ENCODE data around the gene FMO2.
A peak's percentile ranks its signal among the peaks of the same experiment; 100 is the strongest.

The FMO2 gene

GRCh38 chr1:171213559-171214454, 28.7 kb downstream of the FMO2 start:
- no peak for DNase-seq (ENCODE audit: low read depth, low spot score)
- ChIA-PET POLR2A (no interaction called here), CTCF (interaction anchor here (1.5 to 2.9 kb wide), 2 partner anchors 13 kb away, joined by 5 to 11 read pairs; no protein-coding TSS in a partner anchor)
- no peak overlapping the region for H3K4me3 ChIP-seq (ENCODE audit: low read depth, low read length)
- TF ChIP-seq, protein P1, sequence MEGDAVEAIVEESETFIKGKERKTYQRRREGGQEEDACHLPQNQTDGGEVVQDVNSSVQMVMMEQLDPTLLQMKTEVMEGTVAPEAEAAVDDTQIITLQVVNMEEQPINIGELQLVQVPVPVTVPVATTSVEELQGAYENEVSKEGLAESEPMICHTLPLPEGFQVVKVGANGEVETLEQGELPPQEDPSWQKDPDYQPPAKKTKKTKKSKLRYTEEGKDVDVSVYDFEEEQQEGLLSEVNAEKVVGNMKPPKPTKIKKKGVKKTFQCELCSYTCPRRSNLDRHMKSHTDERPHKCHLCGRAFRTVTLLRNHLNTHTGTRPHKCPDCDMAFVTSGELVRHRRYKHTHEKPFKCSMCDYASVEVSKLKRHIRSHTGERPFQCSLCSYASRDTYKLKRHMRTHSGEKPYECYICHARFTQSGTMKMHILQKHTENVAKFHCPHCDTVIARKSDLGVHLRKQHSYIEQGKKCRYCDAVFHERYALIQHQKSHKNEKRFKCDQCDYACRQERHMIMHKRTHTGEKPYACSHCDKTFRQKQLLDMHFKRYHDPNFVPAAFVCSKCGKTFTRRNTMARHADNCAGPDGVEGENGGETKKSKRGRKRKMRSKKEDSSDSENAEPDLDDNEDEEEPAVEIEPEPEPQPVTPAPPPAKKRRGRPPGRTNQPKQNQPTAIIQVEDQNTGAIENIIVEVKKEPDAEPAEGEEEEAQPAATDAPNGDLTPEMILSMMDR (IDR thresholded peaks at IDR 0.05; ENCODE audit: insufficient read depth, low read length, missing control alignments): no peak

DNA sequence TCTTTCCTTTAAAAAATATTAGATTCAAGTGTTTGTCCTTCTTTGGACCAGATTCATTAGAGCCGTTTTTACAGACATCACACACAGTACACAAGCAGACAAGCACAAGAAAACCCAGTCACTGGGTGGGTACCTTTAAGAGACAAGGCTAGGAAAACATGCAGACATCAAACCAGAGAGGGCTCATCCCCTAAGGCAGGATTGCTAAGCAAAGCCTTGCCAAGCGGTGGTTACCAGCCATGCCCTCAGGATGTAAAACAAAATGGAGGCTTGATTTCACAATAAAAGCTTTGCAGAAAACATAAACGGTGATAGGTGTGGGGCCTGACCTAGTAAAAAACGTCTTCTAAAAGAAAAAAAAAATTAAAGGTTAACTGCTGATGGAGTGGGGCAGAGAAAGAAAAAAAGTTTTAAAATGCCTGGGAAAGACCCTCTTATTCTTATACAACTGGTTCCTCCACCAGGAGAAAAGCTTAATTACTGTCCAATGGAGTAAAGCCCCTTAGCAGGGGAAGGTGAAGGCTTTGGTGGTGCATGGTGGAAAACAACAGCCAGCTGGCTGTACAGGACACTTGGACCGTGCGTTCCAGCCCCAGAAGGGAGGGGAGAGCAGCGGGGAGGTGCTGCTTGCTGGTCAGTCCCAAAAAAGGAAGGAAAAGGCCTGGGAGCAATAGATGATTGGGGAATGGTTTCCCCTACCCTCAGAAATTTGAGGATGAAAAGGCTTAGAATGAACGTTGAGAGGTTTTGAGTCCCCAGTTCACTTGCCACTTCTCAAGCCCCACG, 32.8 kb downstream of the FMO2 start:
- CTCF ChIA-PET: no interaction called here

GRCh38 chr1:171218661-171219060, 33.6 kb downstream of the FMO2 start:
- no peak overlapping the region for H3K4me3 ChIP-seq (ENCODE audit: low read depth, low read length)
- ChIA-PET POLR2A (no interaction called here), CTCF (no interaction called here)
- TF ChIP-seq, protein P1 (IDR thresholded peaks at IDR 0.05; ENCODE audit: insufficient read depth, low read length, missing control alignments): no peak
- DNase-seq (ENCODE audit: low read depth, low spot score): no peak

More for the DNA sequence above, 32.8 kb downstream of the FMO2 start:
- no peak for DNase-seq (ENCODE audit: low read depth, low spot score)
- H3K4me3 ChIP-seq (ENCODE audit: low read depth, low read length): no peak overlapping the region
- POLR2A ChIA-PET: no interaction called here
- TF ChIP-seq, protein P1 (IDR thresholded peaks at IDR 0.05; ENCODE audit: insufficient read depth, low read length, missing control alignments): no peak

GRCh38 chr1:171219346-171220080, 34.4 kb downstream of the FMO2 start:
- TF ChIP-seq, protein P1 (IDR thresholded peaks at IDR 0.05; ENCODE audit: insufficient read depth, low read length, missing control alignments): no peak
- DNase-seq (ENCODE audit: low read depth, low spot score): peak; percentile 19

GRCh38 chr1:171220081-171220420, 35.0 kb downstream of the FMO2 start:
- CTCF ChIA-PET: no interaction called here

More at GRCh38 chr1:171219346-171220080, 34.4 kb downstream of the FMO2 start:
- H3K4me3 ChIP-seq (ENCODE audit: low read depth, low read length): no peak overlapping the region
- ChIA-PET CTCF (no interaction called here), POLR2A (no interaction called here)

More at GRCh38 chr1:171220081-171220420, 35.0 kb downstream of the FMO2 start:
- no peak overlapping the region for H3K4me3 ChIP-seq (ENCODE audit: low read depth, low read length)
- peak; percentile 67 for DNase-seq (ENCODE audit: low read depth, low spot score)
- TF ChIP-seq, protein P1 (IDR thresholded peaks at IDR 0.05; ENCODE audit: insufficient read depth, low read length, missing control alignments): no peak
- POLR2A ChIA-PET: no interaction called here
